Measurements from ENCODE around the gene TLX1. TPM values are rescaled to one million over a fixed set of nuclear protein-coding genes. Genes with fewer than 3 reads are reported as not detected.

The TLX1 gene
- not detected for total RNA-seq

DNA sequence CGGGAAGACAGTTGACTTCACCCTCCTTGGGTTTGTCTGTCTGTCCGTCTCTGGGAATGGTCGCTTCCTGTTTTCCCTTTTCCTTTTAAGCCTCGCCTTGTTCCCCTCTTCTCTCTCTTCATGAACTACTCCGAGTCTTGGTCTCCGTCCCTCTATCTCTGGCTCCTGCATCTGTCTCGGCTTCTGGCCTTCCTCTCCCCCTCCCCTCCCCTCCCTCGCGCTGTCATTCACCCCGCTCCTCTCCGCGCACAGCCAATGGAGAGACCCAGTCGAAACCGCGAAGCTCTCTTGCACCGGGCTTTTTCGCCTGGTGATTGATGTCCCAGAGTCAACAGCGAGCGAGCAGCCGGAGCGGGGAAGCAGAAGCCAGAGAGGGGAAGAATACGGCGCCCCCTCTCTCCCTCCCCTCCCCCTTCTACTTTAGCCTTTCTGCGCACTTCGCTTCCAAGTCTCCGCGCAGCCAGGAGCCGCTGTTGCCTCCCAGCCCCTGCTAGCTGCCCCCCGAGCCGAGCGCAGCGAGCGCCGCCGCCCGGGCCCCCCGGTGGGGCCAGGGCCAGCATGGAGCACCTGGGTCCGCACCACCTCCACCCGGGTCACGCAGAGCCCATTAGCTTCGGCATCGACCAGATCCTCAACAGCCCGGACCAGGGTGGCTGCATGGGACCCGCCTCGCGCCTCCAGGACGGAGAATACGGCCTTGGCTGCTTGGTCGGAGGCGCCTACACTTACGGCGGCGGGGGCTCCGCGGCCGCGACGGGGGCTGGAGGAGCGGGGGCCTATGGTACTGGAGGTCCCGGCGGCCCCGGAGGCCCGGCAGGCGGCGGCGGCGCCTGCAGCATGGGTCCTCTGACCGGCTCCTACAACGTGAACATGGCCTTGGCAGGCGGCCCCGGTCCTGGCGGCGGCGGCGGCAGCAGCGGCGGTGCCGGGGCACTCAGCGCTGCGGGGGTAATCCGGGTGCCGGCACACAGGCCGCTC, at the start of gene TLX1:
TLX1 (plus strand) TSS at position 317 of the 978 bp plus-strand sequence; CDS start at position 559, 242 bp downstream.

Other genes starting within 250 kb of the TLX1 start
- 10 to 100 TPM; 34.3 to 35.7 TPM for gene SLF2, start 218.3 kb upstream of the TLX1 start, total RNA-seq
- 1 to 10 TPM; 2.0 to 2.4 TPM for gene SEMA4G, start 161.8 kb upstream of the TLX1 start, total RNA-seq
- 10 to 100 TPM; 45.7 to 47.4 TPM for gene MRPL43, start 143.8 kb upstream of the TLX1 start, total RNA-seq
- gene TWNK, start 143.8 kb upstream of the TLX1 start, total RNA-seq: 10 to 100 TPM; 11.8 to 12.5 TPM
- gene LZTS2, start 131.5 kb upstream of the TLX1 start, total RNA-seq: 10 to 100 TPM; 23.9 to 24.0 TPM
- under 1 TPM; 0.72 to 0.81 TPM for gene PDZD7, start 100.2 kb upstream of the TLX1 start, total RNA-seq
- 10 to 100 TPM; 49.7 to 50.1 TPM for gene SFXN3, start 100.1 kb upstream of the TLX1 start, total RNA-seq
- gene KAZALD1, start 69.3 kb upstream of the TLX1 start, total RNA-seq: under 1 TPM; 0.48 to 0.96 TPM
- not detected for gene LBX1, start 98.2 kb downstream of the TLX1 start, total RNA-seq
- gene BTRC, start 222.9 kb downstream of the TLX1 start, total RNA-seq: 10 to 100 TPM; 11.6 to 13.5 TPM

Measured in activated naive CD4-positive, alpha-beta T cell treated with anti-CD3 and anti-CD28 coated beads, Interleukin-2, amount 10 ng/mL, durations not matched to agents 5 hours and 36 hours (primary cell).